Measurements from ENCODE around the gene TRIM51.

The TRIM51 gene

DNA sequence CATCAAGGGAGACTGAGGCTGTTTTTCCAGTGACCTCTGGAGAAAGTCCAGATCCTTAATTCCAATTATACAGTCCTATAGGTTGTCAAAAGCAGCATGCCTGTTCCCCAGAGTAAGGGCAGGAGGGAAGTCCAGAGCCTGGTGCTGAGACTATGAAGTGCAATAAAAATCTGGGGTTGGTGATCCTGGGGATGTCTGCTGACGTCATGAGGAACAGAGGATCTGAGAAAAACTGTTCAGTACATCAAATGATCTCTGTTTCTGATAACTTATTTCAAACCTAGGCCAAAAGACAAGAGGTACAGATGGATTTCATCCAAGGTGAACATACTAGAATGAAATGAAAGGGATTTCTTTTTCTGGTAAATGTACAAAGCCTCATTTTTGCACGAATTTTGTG, 19.2 kb downstream of the TRIM51 start:
- Histone ChIP-seq H3K36me3 (ENCODE audit: control insufficient read depth, insufficient read depth, low read length) (no peaks in the 10 kb centered on the region), H3K27ac (no peak overlapping the region), H3K4me3 (ENCODE audit: low read depth, low read length) (no peak overlapping the region), H3K9ac (no peak overlapping the region), H3K4me2 (ENCODE audit: low read length) (no peak overlapping the region), H3K9me3 (ENCODE audit: control insufficient read depth, low read length) (no peaks in the 10 kb centered on the region), H3K27me3 (ENCODE audit: control insufficient read depth, insufficient read depth, low read length) (no peaks in the 10 kb centered on the region), H3K79me2 (no peaks in the 10 kb centered on the region), H3K4me1 (no peaks in the 10 kb centered on the region), H2AFZ (no peak overlapping the region)
- TF ChIP-seq, protein P1, sequence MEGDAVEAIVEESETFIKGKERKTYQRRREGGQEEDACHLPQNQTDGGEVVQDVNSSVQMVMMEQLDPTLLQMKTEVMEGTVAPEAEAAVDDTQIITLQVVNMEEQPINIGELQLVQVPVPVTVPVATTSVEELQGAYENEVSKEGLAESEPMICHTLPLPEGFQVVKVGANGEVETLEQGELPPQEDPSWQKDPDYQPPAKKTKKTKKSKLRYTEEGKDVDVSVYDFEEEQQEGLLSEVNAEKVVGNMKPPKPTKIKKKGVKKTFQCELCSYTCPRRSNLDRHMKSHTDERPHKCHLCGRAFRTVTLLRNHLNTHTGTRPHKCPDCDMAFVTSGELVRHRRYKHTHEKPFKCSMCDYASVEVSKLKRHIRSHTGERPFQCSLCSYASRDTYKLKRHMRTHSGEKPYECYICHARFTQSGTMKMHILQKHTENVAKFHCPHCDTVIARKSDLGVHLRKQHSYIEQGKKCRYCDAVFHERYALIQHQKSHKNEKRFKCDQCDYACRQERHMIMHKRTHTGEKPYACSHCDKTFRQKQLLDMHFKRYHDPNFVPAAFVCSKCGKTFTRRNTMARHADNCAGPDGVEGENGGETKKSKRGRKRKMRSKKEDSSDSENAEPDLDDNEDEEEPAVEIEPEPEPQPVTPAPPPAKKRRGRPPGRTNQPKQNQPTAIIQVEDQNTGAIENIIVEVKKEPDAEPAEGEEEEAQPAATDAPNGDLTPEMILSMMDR (IDR thresholded peaks at IDR 0.05), result no peak

DNA sequence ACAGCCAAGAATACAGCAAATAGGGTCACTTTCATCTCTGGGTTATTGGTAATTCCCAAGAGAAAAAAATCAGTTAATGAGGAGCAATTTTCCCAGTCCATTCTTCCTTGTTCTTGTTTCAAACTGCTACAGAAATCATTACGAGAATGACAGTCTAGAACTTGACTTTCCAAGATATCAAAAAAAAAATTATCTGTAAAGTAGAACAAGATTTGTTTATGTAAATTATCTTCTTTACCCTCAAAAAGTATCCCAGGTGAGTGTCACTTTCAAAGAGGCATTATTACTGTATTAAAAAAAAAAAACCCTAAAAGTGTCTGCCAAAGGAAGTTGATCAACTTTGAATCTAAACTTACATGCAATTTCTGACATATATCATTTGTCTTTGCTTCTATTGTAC, 31.4 kb downstream of the TRIM51 start, which contains the start of gene OR5W2:
Gene OR5W2 (minus strand): TSS at position 101 of the 400 bp plus-strand sequence. CDS start 0 bp downstream, at position 101.
- no peak within 1 kb of the TSS for H3K4me3 ChIP-seq (ENCODE audit: low read depth, low read length)
- H3K27me3 ChIP-seq (ENCODE audit: control insufficient read depth, insufficient read depth, low read length), result no peaks in the 10 kb centered on the region
- TF ChIP-seq, protein P1 (IDR thresholded peaks at IDR 0.05), result no peak
- H2AFZ ChIP-seq, result no peak within 1 kb of the TSS
- H3K4me1 ChIP-seq, result no peaks in the 10 kb centered on the region
- H3K27ac ChIP-seq, result no peak within 1 kb of the TSS
- no peaks in the 10 kb centered on the region for H3K9me3 ChIP-seq (ENCODE audit: control insufficient read depth, low read length)
- no peaks in the 10 kb centered on the region for H3K79me2 ChIP-seq
- no peaks in the 10 kb centered on the region for H3K36me3 ChIP-seq (ENCODE audit: control insufficient read depth, insufficient read depth, low read length)
- H3K4me2 ChIP-seq (ENCODE audit: low read length), result no peak within 1 kb of the TSS
- H3K9ac ChIP-seq, result no peak within 1 kb of the TSS

DNA sequence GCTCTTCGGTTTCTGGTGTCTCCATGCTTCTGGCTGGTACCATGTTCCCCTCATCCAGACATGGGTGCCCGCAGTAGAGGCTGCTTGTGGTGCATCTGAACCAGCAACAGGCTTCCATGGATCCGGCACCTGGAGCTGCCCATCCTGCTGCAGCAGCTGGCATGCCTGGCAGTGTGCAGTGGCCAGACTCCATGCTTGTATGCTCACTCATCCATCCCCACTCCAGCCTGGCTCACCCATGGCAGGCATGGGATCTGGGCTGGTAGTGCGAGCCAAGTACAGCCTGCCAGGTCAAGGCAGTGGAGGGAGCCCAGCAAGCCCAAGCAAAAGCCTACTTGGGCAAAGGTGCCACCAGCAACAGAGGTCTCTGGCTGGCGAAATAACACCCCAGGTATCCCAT, 37.4 kb downstream of the TRIM51 start:
- Histone ChIP-seq H3K79me2 (no peaks in the 10 kb centered on the region), H3K27me3 (ENCODE audit: control insufficient read depth, insufficient read depth, low read length) (no peaks in the 10 kb centered on the region), H3K4me3 (ENCODE audit: low read depth, low read length) (no peak overlapping the region), H3K9me3 (ENCODE audit: control insufficient read depth, low read length) (no peaks in the 10 kb centered on the region), H3K4me2 (ENCODE audit: low read length) (no peak overlapping the region), H3K27ac (no peak overlapping the region), H2AFZ (no peak overlapping the region), H3K36me3 (ENCODE audit: control insufficient read depth, insufficient read depth, low read length) (no peaks in the 10 kb centered on the region), H3K9ac (no peak overlapping the region), H3K4me1 (no peaks in the 10 kb centered on the region)
- TF ChIP-seq, protein P1 (IDR thresholded peaks at IDR 0.05), result no peak

DNA sequence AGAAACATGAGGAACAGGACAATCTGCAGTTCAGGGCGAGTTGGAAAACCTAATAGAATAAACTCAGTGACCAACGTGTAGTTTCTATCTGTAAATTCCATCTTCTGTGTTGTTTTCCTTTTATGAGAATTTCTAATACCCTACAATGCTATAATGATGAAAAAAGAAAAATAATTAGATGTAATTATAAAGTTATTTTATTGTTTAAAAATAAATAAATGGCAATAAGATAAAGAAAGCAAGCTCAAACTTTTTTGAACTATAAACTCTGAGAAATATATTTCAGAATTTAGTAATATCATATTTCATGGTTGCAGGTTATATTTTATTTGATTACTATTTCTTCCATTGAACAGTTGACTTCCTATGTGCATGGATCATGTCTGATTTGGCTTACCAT, 53.2 kb downstream of the TRIM51 start, which contains the start of gene OR5I1:
Gene OR5I1 (minus strand): TSS at position 101 of the 400 bp plus-strand sequence. CDS start 0 bp downstream, at position 101.
- no peak within 1 kb of the TSS for H3K4me2 ChIP-seq (ENCODE audit: low read length)
- no peak within 1 kb of the TSS for H3K4me3 ChIP-seq (ENCODE audit: low read depth, low read length)
- no peaks in the 10 kb centered on the region for H3K4me1 ChIP-seq
- H3K79me2 ChIP-seq, result no peaks in the 10 kb centered on the region
- TF ChIP-seq, protein P1 (IDR thresholded peaks at IDR 0.05), result no peak
- H3K9ac ChIP-seq, result no peak within 1 kb of the TSS
- H3K36me3 ChIP-seq (ENCODE audit: control insufficient read depth, insufficient read depth, low read length), result no peaks in the 10 kb centered on the region
- H3K27ac ChIP-seq, result no peak within 1 kb of the TSS
- H3K9me3 ChIP-seq (ENCODE audit: control insufficient read depth, low read length), result no peaks in the 10 kb centered on the region
- H3K27me3 ChIP-seq (ENCODE audit: control insufficient read depth, insufficient read depth, low read length), result no peaks in the 10 kb centered on the region
- H2AFZ ChIP-seq, result no peak within 1 kb of the TSS
